GM19455 (cell line): ENCODE measurements around the gene FAM81A.

Experiments
- ATAC-seq: cut with Tn5 transposase; IDR thresholded peaks from one replicate; pipeline ENCODE4 v1.9.1; 2021; ENCODE audit not compliant: unreplicated experiment

FAM81A gene

GRCh38 chr15:59570315-59570714 lies 132.3 kb downstream of the FAM81A start:
- no peak for ATAC-seq

GRCh38 chr15:59571606-59572005 lies 133.6 kb downstream of the FAM81A start:
- ATAC-seq: no peak
